ENCODE results near the gene IGF2BP2. TPM values are rescaled to one million over a fixed set of nuclear protein-coding genes. Genes with fewer than 3 reads are reported as not detected.
"Not testable (repeated sequence)": the region's sequence is repeated elsewhere in the genome, so short reads cannot be mapped to it uniquely, and the experiment has no call there.

The IGF2BP2 gene
- total RNA-seq, 1 donor from 2014 or later: 101 TPM

DNA sequence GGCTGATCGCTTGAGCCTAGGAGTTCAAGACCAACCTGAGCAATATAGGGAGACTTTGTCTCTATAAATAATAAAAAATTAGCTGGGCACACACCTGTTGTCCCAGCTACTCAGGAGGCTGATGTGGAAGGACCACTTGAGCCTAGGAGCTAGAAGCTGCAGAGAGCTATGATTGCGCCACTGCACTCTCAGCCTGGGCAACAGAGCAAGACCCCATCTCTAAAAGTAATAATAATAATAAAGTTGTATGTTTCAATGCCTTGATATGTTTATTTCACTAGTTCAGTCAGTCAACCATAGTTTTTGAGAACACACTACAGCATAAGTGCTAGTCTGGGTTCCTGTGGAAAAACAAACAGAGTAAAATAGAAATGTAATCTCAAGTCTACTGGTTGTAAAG, 36.5 kb downstream of the IGF2BP2 start:
- Mint-ChIP-seq H3K4me3 (ENCODE audit: unreplicated experiment) (no peak overlapping the region), H3K27ac (ENCODE audit: unreplicated experiment) (no peak overlapping the region), H3K27me3 (ENCODE audit: unreplicated experiment) (no peaks in the 10 kb centered on the region), H3K36me3 (ENCODE audit: unreplicated experiment) (peaks cover 5% of the 10 kb centered on the region), H3K9me3 (ENCODE audit: unreplicated experiment) (no peaks in the 10 kb centered on the region), H3K4me1 (ENCODE audit: unreplicated experiment) (peaks cover 66% of the 10 kb centered on the region)
- no peak for DNase-seq (ENCODE audit: extremely low spot score, unreplicated experiment)
- TF ChIP-seq, protein P1, sequence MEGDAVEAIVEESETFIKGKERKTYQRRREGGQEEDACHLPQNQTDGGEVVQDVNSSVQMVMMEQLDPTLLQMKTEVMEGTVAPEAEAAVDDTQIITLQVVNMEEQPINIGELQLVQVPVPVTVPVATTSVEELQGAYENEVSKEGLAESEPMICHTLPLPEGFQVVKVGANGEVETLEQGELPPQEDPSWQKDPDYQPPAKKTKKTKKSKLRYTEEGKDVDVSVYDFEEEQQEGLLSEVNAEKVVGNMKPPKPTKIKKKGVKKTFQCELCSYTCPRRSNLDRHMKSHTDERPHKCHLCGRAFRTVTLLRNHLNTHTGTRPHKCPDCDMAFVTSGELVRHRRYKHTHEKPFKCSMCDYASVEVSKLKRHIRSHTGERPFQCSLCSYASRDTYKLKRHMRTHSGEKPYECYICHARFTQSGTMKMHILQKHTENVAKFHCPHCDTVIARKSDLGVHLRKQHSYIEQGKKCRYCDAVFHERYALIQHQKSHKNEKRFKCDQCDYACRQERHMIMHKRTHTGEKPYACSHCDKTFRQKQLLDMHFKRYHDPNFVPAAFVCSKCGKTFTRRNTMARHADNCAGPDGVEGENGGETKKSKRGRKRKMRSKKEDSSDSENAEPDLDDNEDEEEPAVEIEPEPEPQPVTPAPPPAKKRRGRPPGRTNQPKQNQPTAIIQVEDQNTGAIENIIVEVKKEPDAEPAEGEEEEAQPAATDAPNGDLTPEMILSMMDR (IDR thresholded peaks at IDR 0.05): no peak

DNA sequence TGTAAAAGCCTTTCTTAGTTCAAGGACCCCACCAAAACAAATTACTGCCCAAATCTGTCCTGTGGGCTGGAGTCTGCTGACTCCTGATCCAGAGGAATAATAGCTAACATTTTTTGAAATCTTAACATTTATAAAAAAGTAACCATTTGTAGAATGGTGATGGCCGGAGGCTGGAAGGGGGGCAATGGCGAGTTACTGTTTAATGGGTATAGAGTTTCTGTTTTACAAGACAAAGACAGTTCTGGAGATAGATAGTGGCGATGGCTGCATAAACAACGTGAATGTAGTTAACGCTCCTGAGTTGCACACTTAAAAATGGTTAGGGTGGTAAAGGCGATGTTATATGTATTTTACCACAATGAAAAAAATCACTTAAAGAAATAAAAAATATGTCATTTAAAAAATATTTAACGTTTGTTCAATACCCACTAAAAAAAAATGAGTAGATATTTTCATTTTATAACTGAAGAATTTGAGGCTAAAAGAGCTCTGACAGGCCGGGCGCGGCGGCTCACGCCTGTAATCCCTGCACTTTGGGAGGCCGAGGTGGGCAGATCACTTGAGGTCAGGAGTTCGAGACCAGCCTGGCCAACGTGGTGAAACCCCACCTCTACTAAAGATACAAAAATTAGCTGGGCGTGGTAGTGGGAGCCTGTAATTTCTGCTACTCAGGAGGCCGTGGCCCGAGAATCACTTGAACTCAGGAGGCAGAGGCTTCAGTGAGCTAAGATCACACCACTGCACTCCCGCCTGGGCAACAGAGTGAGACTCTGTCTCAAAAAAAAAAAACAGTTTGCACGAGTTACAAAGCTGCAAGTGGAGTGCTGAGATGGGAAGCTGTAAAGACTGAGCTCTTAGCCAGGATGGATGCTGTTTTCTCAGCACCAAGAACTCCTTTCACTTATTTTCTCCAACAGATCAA, 37.6 kb downstream of the IGF2BP2 start:
- DNase-seq (ENCODE audit: extremely low spot score, unreplicated experiment): no peak
- Mint-ChIP-seq H3K9me3 (ENCODE audit: unreplicated experiment) (no peaks in the 10 kb centered on the region), H3K27me3 (ENCODE audit: unreplicated experiment) (no peaks in the 10 kb centered on the region), H3K4me3 (ENCODE audit: unreplicated experiment) (no peak overlapping the region), H3K4me1 (ENCODE audit: unreplicated experiment) (peaks cover 71% of the 10 kb centered on the region), H3K36me3 (ENCODE audit: unreplicated experiment) (peaks cover 8% of the 10 kb centered on the region), H3K27ac (ENCODE audit: unreplicated experiment) (peak overlapping the region; percentile 65)
- TF ChIP-seq, protein P1 (IDR thresholded peaks at IDR 0.05): no peak

DNA sequence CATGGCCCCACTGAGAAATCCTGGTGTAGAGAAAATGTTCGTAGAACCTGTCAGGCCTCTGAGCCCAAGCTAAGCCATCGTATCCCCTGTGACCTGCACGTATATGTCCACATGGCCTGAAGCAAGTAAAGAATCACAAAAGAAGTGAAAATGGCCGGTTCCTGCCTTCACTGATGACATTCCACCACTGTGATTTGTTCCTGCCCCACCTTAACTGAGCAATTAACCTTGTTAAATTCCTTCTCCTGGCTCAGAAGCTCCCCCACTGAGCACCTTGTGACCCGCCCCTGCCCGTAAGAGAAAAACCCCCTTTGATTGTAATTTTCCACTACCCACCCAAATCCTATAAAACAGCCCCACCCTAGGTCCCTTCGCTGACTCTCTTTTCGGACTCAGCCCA, 38.6 kb downstream of the IGF2BP2 start:
- H3K4me1 Mint-ChIP-seq (ENCODE audit: unreplicated experiment): peaks cover 75% of the 10 kb centered on the region
- not testable (repeated sequence) for H3K4me3 Mint-ChIP-seq (ENCODE audit: unreplicated experiment)

DNA sequence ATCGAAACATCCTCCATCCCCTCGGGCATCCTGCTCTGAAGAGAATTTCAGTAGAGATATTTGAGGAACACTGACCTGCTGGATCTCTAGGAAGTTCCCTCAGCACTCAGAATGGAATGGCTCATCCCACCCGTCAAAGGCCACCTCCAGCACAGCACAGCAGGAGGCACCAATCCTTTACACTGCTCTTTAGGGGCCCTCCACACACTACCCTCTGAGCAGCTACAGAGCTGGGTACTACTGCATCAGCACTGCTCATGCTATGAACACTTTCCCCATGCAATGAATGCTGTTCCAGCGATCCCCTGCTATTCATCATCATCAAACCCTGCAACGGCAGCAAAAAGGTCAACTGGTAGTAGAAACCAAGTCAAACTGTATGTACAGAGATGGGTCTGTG, 40.5 kb downstream of the IGF2BP2 start:
- H3K27me3 Mint-ChIP-seq (ENCODE audit: unreplicated experiment): no peaks in the 10 kb centered on the region
- no peak overlapping the region for H3K27ac Mint-ChIP-seq (ENCODE audit: unreplicated experiment)
- no peak overlapping the region for H3K4me3 Mint-ChIP-seq (ENCODE audit: unreplicated experiment)
- DNase-seq (ENCODE audit: extremely low spot score, unreplicated experiment): no peak
- peaks cover 78% of the 10 kb centered on the region for H3K4me1 Mint-ChIP-seq (ENCODE audit: unreplicated experiment)
- no peaks in the 10 kb centered on the region for H3K9me3 Mint-ChIP-seq (ENCODE audit: unreplicated experiment)
- H3K36me3 Mint-ChIP-seq (ENCODE audit: unreplicated experiment): peaks cover 8% of the 10 kb centered on the region
- TF ChIP-seq, protein P1 (IDR thresholded peaks at IDR 0.05): no peak

More for the DNA sequence above, 38.6 kb downstream of the IGF2BP2 start:
- H3K27me3 Mint-ChIP-seq (ENCODE audit: unreplicated experiment); H3K9me3 Mint-ChIP-seq (ENCODE audit: unreplicated experiment); DNase-seq (ENCODE audit: extremely low spot score, unreplicated experiment); H3K36me3 Mint-ChIP-seq (ENCODE audit: unreplicated experiment): not testable (repeated sequence)
- peak overlapping the region; percentile 65 for H3K27ac Mint-ChIP-seq (ENCODE audit: unreplicated experiment)

DNA sequence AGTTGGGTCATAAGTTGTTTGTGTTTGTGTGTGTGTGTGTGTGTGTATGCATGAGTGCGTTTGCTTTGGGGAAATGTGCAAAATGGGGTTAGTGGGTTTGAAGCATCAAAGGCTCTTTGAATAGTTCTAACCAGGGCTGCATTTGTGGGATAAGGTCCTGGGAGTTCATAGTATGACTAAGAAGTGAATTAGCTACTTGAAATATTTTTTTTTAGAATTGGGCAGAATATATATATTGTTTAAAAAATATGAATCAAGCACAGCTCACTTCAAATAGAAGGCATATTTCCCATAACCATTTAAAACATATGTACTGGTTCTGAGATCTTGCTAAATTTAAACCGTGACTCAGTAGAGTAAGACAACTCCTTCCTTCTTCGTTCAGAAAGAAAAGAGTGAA, 43.1 kb downstream of the IGF2BP2 start:
- no peaks in the 10 kb centered on the region for H3K9me3 Mint-ChIP-seq (ENCODE audit: unreplicated experiment)
- TF ChIP-seq, protein P1 (IDR thresholded peaks at IDR 0.05): no peak
- H3K27ac Mint-ChIP-seq (ENCODE audit: unreplicated experiment): peak overlapping the region; percentile 65
- no peak for DNase-seq (ENCODE audit: extremely low spot score, unreplicated experiment)
- H3K4me1 Mint-ChIP-seq (ENCODE audit: unreplicated experiment): peaks cover 78% of the 10 kb centered on the region
- H3K27me3 Mint-ChIP-seq (ENCODE audit: unreplicated experiment): no peaks in the 10 kb centered on the region
- peaks cover 8% of the 10 kb centered on the region for H3K36me3 Mint-ChIP-seq (ENCODE audit: unreplicated experiment)
- H3K4me3 Mint-ChIP-seq (ENCODE audit: unreplicated experiment): no peak overlapping the region

Measured in osteocyte (in vitro differentiated cells).